Sigmoid colon (tissue), 7 donors: Measurements from ENCODE around the gene PPT2. TPM values are rescaled to one million over a fixed set of nuclear protein-coding genes. Genes with fewer than 3 reads are reported as not detected.

Source experiments
- DNase-seq: peaks from one replicate; pipeline ENCODE4 v3.0.0-alpha.2; 2019
- H3K27ac ChIP-seq, 4 donors: fragments of 200-600 bp; sonication (generic); one replicate each; pipeline ENCODE4 v1.5.1; 2016 to 2019; ENCODE audit warnings: mild to moderate bottlenecking in 1 of 4
- H3K27me3 ChIP-seq, 3 donors: fragments of 200-600 bp; sonication (generic); one replicate each; pipeline ENCODE4 v1.5.1; 2019; ENCODE audit warnings: mild to moderate bottlenecking in 1 of 3
- H3K36me3 ChIP-seq, 4 donors: fragments of 200-600 bp; sonication (generic); one replicate each; pipeline ENCODE4 v1.5.1; 2016 to 2019
- H3K4me1 ChIP-seq, 4 donors: fragments of 200-600 bp; sonication (generic); one replicate each; pipeline ENCODE4 v1.5.1; 2017 to 2019
- H3K4me3 ChIP-seq, 4 donors: fragments of 200-600 bp; sonication (generic); one replicate each; pipeline ENCODE4 v1.5.1; 2017 to 2019; ENCODE audit warnings: mild to moderate bottlenecking in 2 of 4, moderate library complexity in 1 of 4
- H3K9me3 ChIP-seq, 4 donors: fragments of 200-600 bp in 3 of 4; sonication (generic) in 3 of 4; one replicate each; pipeline versions ENCODE4 v1.5.1 to v1.6.1; 2013 to 2019
- EP300 ChIP-seq, 4 donors: sonication (generic); formaldehyde crosslinking; IDR thresholded peaks; one replicate each; pipeline ENCODE4 v1.6.1; 2017; ENCODE audit warnings: antibody characterized with exemption in 4 of 4
- POLR2A ChIP-seq, 2 donors: fragments of 450-650 bp; IDR thresholded peaks; one replicate each; pipeline ENCODE4 v1.6.1; 2016; ENCODE audit warnings: antibody characterized with exemption in 2 of 2, mild to moderate bottlenecking in 2 of 2, moderate library complexity in 2 of 2
- POLR2AphosphoS5 ChIP-seq, 4 donors: sonication (generic); formaldehyde crosslinking; IDR thresholded peaks; one replicate each; pipeline ENCODE4 v1.6.1; 2017; ENCODE audit warnings: antibody characterized with exemption in 4 of 4
- WGBS, 2 donors: extraction: QIAGEN DNeasy Blood & Tissue Kit; methylation state at CpG; one replicate each; pipeline ENCODE4 v1.1.7; 2013; 5-methylcytosine and 5-hydroxymethylcytosine counted together
- intact Hi-C: fragments of 100-400 bp; cut with DNase I; formaldehyde crosslinking; loops from one replicate; pipeline ENCODE4 v1.15.1; 2023
- polyA plus RNA-seq, 3 donors: library from polyadenylated mRNA; stranded (reverse); fragments of 200-250 nt; gene quantifications; one replicate each; pipeline ENCODE4 v1.2.3, GENCODE V29; 2013
- total RNA-seq, 4 donors: library from RNA; depleted of rRNA; stranded (reverse); fragments of >200 nt; gene quantifications; one replicate each; pipeline ENCODE4 v1.1.0, GENCODE V29; 2016
- TF ChIP-seq, protein P1 (sequence below), 4 experiments: fragments of 450-650 bp in 3 of 4; fragments of 200-600 bp in 1 of 4; IDR thresholded peaks; one replicate each; pipeline ENCODE4 v1.5.1; 2016 to 2019; ENCODE audit warnings: antibody characterized with exemption in 4 of 4, mild to moderate bottlenecking in 3 of 4, moderate library complexity in 2 of 4
- donor health status: healthy with polysubstance abuse.
- donor health status: Bipolar disorder and iron deficiency.
- donor health status: healthy.

The PPT2 gene
- total and polyA plus RNA-seq, 7 donors = 3.0 to 126 (median 15.5) TPM

DNA sequence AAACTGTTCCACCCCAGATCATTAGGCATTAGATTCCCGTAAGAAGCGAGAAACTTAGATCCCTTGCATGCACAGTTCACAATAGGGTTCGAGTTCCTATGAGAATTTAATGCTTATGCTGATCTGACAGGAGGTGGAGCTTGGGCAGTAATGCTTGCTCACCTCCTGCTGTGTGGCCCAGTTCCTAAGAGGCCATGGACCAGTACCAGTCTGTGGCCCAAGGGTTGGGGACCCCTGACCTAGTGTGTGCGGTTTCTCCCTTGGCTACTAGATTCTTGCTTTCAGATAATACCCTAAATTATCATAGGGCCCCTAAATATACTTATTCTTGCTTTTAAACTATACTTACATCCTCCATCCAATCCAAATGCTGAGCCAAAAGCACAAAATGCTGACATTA lies 40.4 kb downstream of the PPT2 start:
- 97 to 98% methylated on average over 4 of the region's 4 CpGs for WGBS, 2 donors
- no peaks in the 10 kb centered on the region for H3K9me3 ChIP-seq
- H3K4me1 ChIP-seq = peaks cover 0 to 38% (median 35%) of the 10 kb centered on the region in 4 donors
- H3K27me3 ChIP-seq = no peaks in the 10 kb centered on the region
- no peak overlapping the region for H3K4me3 ChIP-seq
- no peaks in the 10 kb centered on the region for H3K36me3 ChIP-seq
- intact Hi-C loops = loop anchor here (10.0 kb wide), 3 partner anchors 220 to 1220 kb away; partner anchors contain the start of genes CUTA, DXO, HSD17B8 and PHF1
- TF ChIP-seq POLR2A (IDR thresholded peaks at IDR 0.05) (no peak), EP300 (IDR thresholded peaks at IDR 0.05) (no peak), POLR2AphosphoS5 (IDR thresholded peaks at IDR 0.05) (no peak)
- TF ChIP-seq, protein P1, sequence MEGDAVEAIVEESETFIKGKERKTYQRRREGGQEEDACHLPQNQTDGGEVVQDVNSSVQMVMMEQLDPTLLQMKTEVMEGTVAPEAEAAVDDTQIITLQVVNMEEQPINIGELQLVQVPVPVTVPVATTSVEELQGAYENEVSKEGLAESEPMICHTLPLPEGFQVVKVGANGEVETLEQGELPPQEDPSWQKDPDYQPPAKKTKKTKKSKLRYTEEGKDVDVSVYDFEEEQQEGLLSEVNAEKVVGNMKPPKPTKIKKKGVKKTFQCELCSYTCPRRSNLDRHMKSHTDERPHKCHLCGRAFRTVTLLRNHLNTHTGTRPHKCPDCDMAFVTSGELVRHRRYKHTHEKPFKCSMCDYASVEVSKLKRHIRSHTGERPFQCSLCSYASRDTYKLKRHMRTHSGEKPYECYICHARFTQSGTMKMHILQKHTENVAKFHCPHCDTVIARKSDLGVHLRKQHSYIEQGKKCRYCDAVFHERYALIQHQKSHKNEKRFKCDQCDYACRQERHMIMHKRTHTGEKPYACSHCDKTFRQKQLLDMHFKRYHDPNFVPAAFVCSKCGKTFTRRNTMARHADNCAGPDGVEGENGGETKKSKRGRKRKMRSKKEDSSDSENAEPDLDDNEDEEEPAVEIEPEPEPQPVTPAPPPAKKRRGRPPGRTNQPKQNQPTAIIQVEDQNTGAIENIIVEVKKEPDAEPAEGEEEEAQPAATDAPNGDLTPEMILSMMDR (IDR thresholded peaks at IDR 0.05) = no peak
- H3K27ac ChIP-seq = peak overlapping the region; percentile 93 to 100 (median 100)
- no peak for DNase-seq

DNA sequence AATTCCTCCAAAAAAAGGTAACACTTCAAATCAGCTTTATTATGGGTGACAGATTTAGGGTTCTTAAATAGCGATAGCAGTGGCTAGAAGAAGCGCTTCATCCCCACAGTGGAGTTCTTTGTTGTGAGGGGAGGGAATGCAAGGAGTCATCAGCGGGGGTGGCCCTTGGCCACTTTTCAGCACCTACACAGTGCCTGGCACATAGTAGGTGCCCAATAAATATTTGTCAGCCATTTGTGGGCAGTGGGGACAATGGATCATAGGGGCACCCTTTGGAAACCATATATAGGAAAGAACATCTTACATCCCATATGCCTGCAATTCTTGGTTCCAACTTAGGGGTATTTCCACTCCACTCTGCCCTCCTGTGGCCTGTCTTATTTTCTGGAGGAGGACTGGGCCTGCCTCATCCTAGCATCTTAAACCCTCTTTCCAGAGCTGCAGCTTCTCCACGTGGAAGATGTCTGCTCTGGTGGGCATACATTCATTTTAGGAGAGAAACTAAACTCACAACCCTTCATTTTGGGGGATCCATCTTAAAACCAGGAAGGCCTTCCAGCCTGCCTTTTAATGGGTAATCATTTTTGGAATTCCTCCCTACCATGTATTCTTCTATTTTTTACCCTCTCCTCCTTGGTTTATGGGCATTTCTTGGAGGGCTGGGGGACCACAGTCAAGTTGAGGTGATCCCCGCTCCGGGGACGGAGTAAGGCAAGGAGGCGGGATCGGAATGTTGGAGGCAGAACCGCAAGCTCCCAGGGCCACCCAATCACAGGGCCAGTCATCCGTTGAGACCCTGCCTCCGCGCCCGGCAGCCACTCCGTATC lies 41.1 kb downstream of the PPT2 start:
- no peaks in the 10 kb centered on the region for H3K36me3 ChIP-seq
- H3K4me3 ChIP-seq = peak overlapping the region in 3 of 4 donors; percentile 30 to 91 (median 43)
- 16 to 17% methylated on average over 15 of the region's 15 CpGs for WGBS, 2 donors
- H3K27ac ChIP-seq = peak overlapping the region; percentile 93 to 100 (median 100)
- peaks cover 0 to 38% (median 35%) of the 10 kb centered on the region in 4 donors for H3K4me1 ChIP-seq
- no peaks in the 10 kb centered on the region for H3K9me3 ChIP-seq
- no peak for DNase-seq
- no peaks in the 10 kb centered on the region for H3K27me3 ChIP-seq
- intact Hi-C loops = loop anchor here (1.0 to 10.0 kb wide), 7 partner anchors 43 to 1220 kb away; partner anchors contain the start of genes BAG6, BRD2, CUTA and DXO
- TF ChIP-seq EP300 (IDR thresholded peaks at IDR 0.05) (no peak), POLR2A (IDR thresholded peaks at IDR 0.05) (peak; percentile 92 to 95), POLR2AphosphoS5 (IDR thresholded peaks at IDR 0.05) (peak; percentile 96 to 99 (median 96))
- TF ChIP-seq, protein P1 (IDR thresholded peaks at IDR 0.05) = peak; percentile 48 to 80 (median 64)

DNA sequence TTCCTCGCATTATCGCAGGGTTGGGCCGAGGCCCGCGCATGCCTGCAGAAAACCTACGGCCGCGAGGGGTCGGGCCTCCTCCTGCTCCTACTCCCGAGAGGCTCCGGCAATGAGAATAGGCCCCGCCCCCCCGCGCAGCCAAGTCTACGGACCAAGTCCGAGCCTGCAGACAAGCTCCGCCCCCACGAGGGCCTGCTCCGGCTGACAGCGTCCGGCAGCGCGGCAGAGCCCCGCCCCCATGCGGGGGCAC lies 41.6 kb downstream of the PPT2 start:
- no peaks in the 10 kb centered on the region for H3K27me3 ChIP-seq
- peak; percentile 100 for DNase-seq
- no peaks in the 10 kb centered on the region for H3K9me3 ChIP-seq
- H3K36me3 ChIP-seq = no peaks in the 10 kb centered on the region
- 0% methylated on average over 25 of the region's 25 CpGs for WGBS, 2 donors
- H3K4me3 ChIP-seq = peak overlapping the region; percentile 68 to 91 (median 82)
- H3K4me1 ChIP-seq = peaks cover 0 to 36% (median 32%) of the 10 kb centered on the region in 4 donors
- intact Hi-C loops = loop anchor here (1.0 to 10.0 kb wide), 7 partner anchors 43 to 1219 kb away; partner anchors contain the start of genes BAG6, BRD2, CUTA and DXO
- peak overlapping the region; percentile 93 to 100 (median 100) for H3K27ac ChIP-seq
- TF ChIP-seq, protein P1 (IDR thresholded peaks at IDR 0.05) = peak in 3 of 4 experiments; percentile 15 to 42 (median 26)
- no peak for TF ChIP-seq POLR2A (IDR thresholded peaks at IDR 0.05)

DNA sequence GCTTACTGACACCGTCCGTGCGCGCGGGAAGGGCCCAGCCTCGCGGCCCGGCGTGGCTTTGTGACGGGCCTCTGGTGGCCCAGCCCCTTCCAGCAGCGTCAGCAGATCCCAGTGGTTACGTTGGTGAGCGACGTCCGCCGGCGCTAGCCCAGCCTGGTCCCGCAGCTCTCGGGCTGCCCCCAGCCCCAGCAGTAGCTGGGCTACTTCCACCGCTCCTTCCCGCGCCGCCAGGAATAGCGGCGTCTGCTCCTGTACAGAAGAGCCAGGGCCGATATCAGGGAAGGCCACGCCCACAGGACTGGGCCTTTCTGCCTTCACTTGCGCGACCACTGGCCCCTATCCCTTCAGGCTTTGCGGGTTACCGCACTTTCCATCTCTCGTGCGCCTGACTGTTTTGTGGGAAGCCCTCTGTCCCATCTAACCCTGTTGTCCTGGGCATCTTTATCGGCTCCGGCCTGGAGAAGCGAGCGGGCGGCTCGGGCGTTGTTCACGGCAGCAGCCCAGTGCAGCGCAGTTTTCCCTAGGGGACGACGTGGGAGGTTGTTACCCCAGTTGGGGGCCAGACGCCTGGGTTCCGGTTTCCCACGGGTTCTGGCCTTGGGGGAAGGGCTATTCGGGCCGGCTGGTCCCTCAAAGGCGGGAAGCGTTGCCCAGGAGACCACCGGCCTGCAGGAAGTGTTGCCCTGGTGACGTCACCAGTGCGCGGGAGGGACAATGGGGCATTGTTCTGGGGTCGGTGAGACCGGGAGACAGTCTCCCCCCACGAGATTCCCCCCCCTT lies 42.2 kb downstream of the PPT2 start:
- Histone ChIP-seq H3K27me3 (no peaks in the 10 kb centered on the region), H3K36me3 (no peaks in the 10 kb centered on the region), H3K4me3 (peak overlapping the region; percentile 68 to 91 (median 82)), H3K4me1 (peaks cover 0 to 31% (median 27%) of the 10 kb centered on the region in 4 donors), H3K27ac (peak overlapping the region; percentile 93 to 100 (median 100)), H3K9me3 (no peaks in the 10 kb centered on the region)
- 0% methylated on average over 58 of the region's 58 CpGs for WGBS, 2 donors
- intact Hi-C loops = loop anchor here (1.0 to 10.0 kb wide), 8 partner anchors 44 to 1219 kb away; partner anchors contain the start of genes BAG6, BRD2, CUTA and DXO
- peak; percentile 97 for DNase-seq
- peak; percentile 98 to 100 (median 99) for TF ChIP-seq POLR2AphosphoS5 (IDR thresholded peaks at IDR 0.05)
- TF ChIP-seq, protein P1 (IDR thresholded peaks at IDR 0.05) = no peak
- TF ChIP-seq EP300 (IDR thresholded peaks at IDR 0.05) = peak in 2 of 4 donors; percentile 77 to 91
- TF ChIP-seq POLR2A (IDR thresholded peaks at IDR 0.05) = peak; percentile 99
